HG03175 (cell line): Measurements from ENCODE around the gene DLGAP3.
"Not testable (repeated sequence)": the region's sequence is repeated elsewhere in the genome, so short reads cannot be mapped to it uniquely, and the experiment has no call there.

Experiments
- ATAC-seq: cut with Tn5 transposase; IDR thresholded peaks from one replicate; pipeline ENCODE4 v1.9.1; 2021; ENCODE audit warnings: mild to moderate bottlenecking, moderate library complexity; ENCODE audit not compliant: unreplicated experiment

Gene DLGAP3, protein sequence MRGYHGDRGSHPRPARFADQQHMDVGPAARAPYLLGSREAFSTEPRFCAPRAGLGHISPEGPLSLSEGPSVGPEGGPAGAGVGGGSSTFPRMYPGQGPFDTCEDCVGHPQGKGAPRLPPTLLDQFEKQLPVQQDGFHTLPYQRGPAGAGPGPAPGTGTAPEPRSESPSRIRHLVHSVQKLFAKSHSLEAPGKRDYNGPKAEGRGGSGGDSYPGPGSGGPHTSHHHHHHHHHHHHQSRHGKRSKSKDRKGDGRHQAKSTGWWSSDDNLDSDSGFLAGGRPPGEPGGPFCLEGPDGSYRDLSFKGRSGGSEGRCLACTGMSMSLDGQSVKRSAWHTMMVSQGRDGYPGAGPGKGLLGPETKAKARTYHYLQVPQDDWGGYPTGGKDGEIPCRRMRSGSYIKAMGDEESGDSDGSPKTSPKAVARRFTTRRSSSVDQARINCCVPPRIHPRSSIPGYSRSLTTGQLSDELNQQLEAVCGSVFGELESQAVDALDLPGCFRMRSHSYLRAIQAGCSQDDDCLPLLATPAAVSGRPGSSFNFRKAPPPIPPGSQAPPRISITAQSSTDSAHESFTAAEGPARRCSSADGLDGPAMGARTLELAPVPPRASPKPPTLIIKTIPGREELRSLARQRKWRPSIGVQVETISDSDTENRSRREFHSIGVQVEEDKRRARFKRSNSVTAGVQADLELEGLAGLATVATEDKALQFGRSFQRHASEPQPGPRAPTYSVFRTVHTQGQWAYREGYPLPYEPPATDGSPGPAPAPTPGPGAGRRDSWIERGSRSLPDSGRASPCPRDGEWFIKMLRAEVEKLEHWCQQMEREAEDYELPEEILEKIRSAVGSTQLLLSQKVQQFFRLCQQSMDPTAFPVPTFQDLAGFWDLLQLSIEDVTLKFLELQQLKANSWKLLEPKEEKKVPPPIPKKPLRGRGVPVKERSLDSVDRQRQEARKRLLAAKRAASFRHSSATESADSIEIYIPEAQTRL

DNA sequence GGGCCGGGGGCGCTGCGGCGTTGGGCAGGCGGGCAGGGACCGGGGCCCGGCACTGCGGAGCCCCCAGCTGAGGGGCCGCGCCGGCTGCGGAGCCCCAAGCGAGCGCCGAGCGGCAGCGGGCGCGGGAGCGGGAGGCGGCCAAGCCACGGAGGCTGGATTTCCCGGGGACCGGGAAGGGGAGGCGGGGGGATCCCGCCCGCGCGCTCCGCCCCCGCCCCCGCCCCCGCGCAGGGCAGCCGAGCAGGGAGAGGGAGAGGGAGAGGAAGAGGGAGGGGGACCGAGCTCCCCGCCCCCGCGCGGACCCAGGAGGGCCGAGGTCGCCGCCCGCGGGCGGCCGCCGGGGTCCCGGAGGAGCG lies at the start of gene DLGAP3:
Gene DLGAP3 (minus strand): TSS at position 154 of the 356 bp plus-strand sequence. CDS start 24,267 bp downstream, outside the sequence.
- ATAC-seq, result no peak

DNA sequence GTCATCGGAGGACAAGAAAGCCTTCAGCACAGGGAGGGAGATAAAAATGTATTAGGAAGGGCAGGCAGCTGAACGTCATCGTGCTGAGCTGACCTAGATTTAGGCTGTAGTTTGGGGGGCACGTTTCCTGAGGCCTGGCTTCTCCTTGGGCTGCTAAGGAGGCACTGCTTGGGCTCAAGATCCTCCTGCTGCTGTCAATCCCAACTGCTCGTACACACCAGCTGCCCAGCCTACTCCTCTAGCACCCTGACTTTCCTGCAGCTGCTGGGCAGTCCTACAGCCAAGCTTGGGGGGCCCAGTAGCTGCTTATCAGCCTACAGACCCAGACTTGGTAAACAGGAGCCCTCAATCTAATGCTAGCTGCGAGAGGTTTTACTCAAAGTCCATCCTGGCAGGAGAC lies 49.5 kb upstream of the DLGAP3 start:
- ATAC-seq, result no peak

DNA sequence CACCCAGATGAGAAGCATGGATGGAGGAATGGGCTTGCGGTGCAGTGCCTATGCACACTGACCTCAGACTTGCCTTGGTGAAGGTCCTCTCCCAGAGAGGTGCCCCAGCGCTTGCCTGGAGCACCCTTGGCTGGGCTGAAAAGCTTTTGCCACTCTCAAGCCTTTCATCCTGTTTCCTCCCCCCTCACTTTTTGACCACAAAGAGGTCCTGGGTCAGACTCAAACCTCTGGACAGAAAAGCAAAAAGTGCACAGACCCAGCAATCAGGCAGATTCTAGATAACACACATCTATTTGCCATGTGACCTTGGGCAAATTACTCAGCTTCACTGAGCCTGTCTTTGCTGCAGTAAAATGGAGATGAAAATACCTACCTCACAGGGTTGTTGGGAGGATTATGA lies 48.4 kb upstream of the DLGAP3 start:
- ATAC-seq, result no peak

DNA sequence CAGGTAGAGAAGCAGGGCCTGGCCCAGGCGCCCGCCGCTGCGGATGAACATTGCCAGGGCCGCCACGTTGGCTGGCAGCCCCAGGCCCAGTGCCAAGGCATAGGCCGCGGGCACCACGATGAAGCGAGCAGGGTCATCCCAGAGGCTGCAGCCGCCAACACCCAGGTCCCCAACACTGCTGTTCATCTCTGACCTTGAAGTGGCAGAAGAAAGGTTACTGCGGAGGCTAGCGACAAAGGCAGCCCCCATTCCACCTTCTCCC lies 47.7 kb upstream of the DLGAP3 start:
- ATAC-seq, result no peak

DNA sequence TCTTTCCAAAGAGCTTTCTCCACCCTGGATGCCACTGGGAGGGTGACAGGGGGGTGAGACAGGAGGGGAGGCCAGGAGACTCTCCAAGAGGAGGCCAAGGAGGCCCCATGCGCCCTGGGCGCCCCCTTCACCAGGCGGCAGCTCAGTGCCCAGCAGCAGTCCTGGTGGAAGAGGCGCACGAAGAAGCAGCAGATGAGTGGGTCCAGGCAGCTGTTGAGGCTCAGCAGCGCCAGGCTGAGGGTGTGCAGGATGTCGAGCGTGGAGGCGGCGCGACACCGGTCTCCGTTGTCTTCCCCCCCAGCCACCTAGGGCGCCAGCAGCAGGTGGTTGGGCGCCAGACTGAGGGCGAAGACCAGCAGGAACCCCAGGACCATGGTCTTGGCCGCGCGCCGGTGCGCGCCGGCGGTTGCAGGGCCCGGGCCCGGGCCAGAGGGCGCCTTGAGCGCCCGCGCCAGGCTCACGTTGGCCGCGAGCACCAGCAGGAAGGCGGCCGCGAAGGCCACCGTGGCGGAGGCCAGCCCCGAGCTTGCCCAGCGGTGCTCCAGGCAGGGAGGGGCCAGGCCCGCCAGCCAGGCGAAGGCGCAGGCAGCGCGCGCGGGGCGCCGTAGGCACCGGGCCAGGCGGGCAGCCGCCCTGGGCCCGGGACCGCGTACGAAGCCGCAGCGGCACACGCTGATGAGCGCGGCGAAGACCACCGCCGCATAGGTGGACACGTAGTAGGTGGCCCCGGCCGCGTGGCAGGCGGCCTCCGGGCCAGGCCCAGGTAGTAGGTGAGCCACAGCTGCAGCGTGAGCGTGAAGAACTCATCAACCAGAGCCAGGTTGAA lies 47.1 kb upstream of the DLGAP3 start:
- ATAC-seq, result no peak

DNA sequence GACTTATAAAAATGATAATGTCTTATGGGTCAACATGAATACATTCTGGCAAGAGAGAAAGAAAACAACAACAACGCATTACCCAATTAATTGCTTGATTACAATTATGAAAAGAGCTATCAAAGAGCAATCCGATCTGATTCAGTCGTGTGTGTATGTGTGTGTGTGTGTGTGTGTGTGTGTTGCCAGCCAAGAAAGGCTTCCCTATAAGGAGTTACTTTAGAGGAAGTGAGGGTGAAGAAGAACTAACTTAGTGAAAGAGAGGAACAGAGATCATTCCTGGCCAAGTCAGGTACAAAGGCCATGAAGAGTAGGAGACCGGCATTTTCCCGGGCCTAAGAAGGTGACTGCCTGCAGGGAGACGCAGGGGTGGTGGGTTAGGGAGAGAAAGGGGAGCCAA lies 46.3 kb upstream of the DLGAP3 start:
- no peak for ATAC-seq

DNA sequence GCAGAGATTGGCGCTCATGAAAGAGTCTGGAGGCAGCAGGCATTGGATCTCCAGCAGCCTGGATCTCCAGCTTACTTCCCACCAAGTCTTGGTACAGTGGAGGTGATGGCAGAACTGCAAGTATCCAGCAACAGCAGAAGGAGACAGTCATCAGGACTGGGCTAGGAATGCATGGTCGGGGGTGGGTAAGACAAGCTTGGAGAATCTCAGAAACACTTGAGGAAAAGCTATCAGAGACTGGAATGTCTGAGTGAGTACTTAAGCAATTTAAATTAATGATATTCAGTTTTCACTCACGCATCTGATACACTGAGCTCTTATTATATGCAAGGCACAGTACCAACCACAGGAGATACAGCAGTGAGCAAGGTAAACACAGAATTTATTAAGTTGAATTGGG lies 45.9 kb upstream of the DLGAP3 start:
- ATAC-seq, result no peak

DNA sequence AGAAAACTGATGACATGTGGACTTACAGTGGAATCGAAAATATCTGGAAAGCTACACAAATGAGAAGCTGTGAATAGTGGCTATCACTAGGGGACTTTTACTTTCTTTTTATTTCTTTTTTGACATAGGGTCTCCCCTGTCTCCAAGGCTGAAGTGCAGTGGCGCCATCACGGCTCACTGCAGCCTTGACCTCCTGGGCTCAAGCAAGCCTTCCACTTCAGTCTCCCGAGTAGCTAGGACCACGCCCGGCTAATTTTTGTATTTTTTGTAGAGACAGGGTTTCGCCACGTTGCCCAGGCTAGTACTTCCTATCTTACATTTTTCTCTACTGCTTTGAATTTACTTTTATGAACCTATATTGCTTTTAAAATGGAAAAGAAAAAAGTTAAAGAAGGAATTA lies 45.2 kb upstream of the DLGAP3 start:
- no peak for ATAC-seq

DNA sequence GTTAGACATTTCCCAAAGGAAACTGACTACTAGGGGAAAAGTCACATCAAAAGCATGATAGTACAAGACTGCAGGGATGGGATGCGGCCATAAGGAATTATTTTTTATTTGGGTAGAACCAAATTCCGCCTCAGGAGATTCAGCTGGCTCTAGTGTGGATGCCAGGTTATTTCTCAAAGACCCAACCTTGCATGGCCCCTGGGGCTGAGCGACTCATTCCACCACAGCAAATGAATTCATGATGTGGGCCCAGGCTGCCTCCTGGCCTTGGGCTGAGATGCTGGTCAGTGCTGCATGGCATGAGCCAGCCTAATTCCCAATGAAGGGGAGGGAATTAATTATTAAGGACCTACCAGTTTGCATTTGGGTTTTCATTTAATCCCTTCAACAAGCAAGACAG lies 43.9 kb upstream of the DLGAP3 start:
- ATAC-seq, result no peak

DNA sequence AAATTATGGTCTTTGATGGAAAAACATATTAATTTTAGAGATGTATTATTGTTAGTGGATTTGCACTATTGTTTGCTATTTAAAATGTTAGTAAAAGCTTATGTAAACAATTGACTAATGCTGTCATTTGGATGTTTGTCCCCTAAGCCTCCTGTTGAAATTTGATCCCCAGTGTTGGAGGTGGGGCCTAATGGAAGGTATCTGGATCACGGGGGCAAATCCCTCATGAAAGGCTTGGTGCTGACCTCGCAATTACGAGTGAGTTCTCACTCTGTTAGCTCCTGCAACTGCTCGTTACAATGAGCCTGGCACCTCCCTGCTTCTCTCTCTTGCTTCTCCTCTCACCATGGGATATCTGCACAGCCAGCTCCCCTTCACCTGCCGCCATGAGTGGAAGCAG lies 41.4 kb upstream of the DLGAP3 start:
- no peak for ATAC-seq

DNA sequence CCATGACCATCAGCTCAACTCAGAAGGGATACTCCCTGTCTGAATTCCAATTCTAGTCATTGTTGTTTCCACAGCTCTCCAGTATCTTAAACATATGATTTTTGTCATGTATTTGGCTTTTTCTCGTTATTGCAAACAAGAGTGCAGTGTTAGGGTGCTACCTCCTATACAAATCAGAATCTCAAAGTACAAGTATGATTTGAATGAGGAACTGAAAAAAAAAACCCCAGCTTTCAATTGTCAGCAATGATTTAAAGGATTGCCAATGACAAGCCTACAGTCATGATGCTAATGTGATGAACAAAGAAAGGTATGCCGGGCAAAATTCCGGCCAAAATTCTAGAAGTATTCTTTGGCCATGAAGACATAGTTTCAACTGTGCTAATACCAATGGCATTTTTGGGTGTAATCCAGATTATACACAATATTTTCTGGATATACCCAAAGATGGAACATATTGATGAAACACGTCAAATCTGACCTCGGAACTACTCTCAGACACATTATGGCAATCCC lies 40.8 kb upstream of the DLGAP3 start:
- ATAC-seq, result no peak

DNA sequence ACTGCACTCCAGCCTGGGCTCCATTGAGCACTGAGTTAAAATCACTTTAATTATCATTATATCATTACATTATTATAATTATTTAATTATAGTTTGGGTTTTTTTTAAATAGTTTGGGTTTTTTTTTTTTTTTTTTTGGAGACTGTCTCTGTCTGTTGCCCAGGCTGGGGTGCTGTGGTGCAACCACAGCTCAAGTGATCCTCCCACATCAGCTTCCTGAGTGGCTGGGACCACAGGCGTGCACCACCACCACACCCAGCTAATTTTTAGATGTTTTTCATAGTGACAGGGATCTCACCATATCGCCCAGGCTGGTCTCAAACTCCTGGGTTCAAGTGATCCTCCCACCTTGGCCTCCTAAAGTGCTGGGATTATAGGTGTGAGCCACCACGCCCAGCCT lies 38.8 kb upstream of the DLGAP3 start:
- ATAC-seq, result not testable (repeated sequence)

DNA sequence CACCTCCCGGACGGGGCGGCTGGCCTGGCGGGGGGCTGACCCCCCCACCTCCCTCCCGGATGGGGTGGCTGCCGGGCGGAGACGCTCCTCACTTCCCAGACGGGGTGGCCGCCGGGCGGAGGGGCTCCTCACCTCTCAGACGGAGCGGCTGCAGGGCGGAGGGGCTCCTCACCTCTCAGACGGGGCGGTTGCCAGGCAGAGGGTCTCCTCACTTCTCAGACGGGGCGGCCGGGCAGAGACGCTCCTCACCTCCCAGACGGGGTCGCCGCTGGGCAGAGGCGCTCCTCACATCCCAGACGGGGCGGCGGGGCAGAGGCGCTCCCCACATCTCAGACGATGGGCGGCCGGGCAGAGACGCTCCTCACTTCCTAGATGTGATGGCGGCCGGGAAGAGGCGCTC lies 38.2 kb upstream of the DLGAP3 start:
- not testable (repeated sequence) for ATAC-seq

DNA sequence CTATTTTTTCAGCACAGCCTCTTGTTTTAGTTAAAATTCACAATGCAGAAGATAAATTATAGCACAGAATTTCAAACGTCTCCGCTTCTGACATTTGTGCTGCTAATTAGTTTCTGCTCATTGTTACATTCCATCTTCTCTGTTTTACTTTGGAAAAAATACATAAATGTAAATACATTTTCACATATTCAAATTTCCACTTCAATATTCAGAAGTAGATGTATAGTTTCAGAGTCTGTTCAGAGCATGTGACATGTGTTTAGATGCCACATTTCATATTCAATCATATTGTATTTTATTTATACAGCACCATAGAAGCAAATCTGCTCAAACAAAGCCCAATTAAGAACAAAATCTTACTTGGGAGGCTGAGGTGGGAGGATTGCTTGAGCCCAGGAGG lies 36.1 kb upstream of the DLGAP3 start:
- ATAC-seq, result no peak

DNA sequence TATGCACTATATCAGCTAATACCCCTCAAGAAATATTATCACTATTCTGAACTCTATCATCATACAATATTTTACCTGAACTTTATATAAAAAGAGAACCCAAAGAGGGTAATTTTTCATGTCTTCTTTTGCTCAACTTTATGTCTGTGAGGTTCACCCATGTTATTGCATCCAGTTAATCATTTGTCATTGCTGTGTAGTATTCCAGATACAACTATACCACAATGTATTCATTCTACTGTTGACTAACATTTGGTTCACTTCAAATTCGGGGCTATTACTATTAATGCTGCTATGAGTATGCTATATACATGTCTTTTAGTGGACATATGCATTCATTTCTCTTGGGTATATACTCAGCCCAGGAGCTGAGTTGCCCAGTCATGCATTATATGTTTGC lies 21.0 kb upstream of the DLGAP3 start:
- ATAC-seq, result no peak

DNA sequence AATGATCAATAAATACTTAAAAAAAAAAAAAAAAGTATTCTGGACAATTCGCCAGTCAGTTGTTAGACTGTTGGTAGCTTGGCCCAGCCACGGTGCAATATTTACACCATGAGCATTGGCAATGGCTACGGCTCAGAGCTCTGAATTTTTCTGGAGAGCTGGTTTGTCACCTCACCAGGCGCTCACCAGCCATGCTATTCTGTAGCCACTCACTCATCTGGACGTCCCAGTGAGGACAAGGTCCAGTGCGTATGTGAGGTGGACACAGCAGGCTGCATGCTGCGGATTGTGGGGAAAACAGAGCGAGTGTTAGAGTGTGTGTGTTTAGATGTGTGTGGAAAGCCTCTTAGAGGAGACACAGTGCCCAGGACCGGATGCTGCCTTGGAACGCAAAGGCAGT lies 19.3 kb upstream of the DLGAP3 start:
- ATAC-seq, result not testable (repeated sequence)

DNA sequence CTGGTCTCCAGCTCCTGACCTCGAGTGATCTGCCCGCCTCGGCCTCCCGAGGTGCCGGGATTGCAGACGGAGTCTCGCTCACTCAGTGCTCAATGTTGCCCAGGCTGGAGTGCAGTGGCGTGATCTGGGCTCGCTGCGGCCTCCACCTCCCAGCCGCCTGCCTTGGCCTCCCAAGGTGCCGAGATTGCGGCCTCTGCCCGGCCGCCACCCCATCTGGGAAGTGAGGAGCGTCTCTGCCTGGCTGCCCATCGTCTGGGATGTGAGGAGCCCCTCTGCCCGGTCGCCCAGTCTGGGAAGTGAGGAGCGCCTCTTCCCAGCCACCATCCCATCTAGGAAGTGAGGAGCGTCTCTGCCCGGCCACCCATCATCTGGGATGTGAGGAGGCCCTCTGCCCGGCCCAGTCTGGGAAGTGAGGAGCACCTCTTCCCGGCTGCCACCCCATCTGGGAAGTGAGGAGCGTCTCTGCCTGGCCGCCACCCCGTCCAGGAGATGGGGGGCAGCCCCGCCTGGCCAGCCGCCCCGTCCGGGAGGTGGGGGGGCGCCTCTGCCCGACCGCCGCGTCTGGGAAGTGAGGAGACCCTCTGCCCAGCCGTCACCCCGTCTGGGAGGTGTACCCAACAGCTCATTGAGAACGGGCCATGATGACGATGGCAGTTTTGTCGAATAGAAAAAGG lies 18.3 kb upstream of the DLGAP3 start:
- not testable (repeated sequence) for ATAC-seq

DNA sequence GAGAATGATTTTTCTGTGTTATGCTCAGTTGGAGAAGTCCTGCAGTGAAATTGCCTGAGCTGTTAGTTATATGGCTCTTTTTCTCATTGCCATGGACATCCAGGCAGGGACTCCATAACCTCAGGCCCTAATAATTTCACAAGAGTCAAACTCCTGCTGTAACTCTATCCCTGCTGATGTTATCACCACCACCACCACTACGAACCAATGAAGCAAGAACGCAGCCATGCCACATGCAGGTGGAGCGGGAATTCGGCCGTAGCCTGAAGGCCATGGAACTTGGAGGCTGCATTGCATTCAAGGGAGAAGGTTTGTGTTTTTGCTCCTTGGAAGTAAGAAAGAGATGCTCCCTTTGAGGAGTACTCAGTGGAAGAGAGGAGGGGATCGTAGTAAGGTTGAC lies 16.8 kb upstream of the DLGAP3 start:
- no peak for ATAC-seq

DNA sequence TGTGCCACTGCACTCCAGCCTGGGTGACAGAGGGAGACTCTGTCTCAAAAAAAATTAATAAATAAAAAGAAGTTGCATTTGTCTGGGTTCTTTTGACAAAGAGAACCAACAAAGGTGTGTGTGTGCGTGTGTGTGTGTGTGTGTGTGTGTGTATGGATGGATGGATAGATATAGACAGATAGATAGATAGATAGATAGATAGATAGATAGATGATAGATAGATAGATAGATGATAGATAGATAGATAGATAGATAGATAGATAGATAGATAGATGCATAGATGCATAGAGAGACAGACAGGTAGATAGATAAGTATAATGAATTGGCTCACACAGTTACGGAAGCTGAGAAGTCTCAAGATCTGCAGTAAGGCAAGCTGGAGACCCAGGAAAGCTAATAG lies 12.3 kb upstream of the DLGAP3 start:
- ATAC-seq, result not testable (repeated sequence)

DNA sequence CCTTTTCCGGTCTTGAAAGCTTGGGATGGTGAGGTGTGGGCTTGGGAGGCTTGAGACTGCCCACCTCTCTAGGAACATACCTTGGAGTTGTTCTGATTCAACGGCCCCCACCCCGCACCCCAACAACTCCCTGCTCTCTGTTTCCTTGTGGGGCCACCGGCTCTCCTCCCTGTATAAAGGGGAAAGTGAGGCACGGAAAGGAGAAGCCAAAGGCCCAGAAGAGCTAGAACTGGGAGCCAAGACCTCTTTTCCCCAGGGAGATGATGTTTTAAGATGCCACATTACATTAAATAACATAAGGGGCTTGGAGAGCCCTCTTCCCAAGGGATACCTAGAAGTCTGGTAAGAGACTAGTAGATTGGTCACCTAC lies 1.2 kb upstream of the DLGAP3 start:
- ATAC-seq, result no peak
